Naive thymus-derived CD4-positive, alpha-beta T cell (primary cell): ENCODE results near the gene PLEKHM3. TPM values are rescaled to one million over a fixed set of nuclear protein-coding genes. Genes with fewer than 3 reads are reported as not detected.
A peak's percentile ranks its signal among the peaks of the same experiment; 100 is the strongest.
"Not testable (repeated sequence)": the region's sequence is repeated elsewhere in the genome, so short reads cannot be mapped to it uniquely, and the experiment has no call there.

ENCODE experiments used
- ATAC-seq: fragments of 150-1000 bp; cut with Tn5 transposase; 2 replicates; pipeline ENCODE4 v1.10.0; 2021; ENCODE audit warnings: mild to moderate bottlenecking, moderate library complexity
- CTCF ChIA-PET: fragments of 350-600 bp; sonication (Branson Sonifier 250); formaldehyde crosslinking; loops from one replicate; lab custom pipeline; 2021; ENCODE audit warnings: antibody characterized with exemption; lab: Charles Lee
- POLR2A ChIA-PET: fragments of 350-600 bp; sonication (Branson Sonifier 250); formaldehyde crosslinking; loops from one replicate; lab custom pipeline; 2021; ENCODE audit warnings: antibody characterized with exemption, inconsistent platforms; lab: Charles Lee
- DNase-seq, 9 donors: peaks; one replicate each; pipeline versions ENCODE4 v3.0.0 to v3.0.0-alpha.2; 2020 to 2022; ENCODE audit warnings: mixed read lengths in 1 of 9
- H3K27ac ChIP-seq: one replicate; pipeline ENCODE4 v1.7.0; 2013; ENCODE audit warnings: mild to moderate bottlenecking, low read depth, low read length, moderate library complexity
- H3K27me3 ChIP-seq, 2 donors: one replicate each; pipeline ENCODE4 v1.7.0; 2013; ENCODE audit warnings: low read length in 2 of 2, mild to moderate bottlenecking in 2 of 2, moderate library complexity in 2 of 2; ENCODE audit not compliant: control insufficient read depth in 2 of 2, insufficient read depth in 2 of 2
- H3K36me3 ChIP-seq, 3 experiments: 1 replicate in 2 of 3; 2 replicates in 1 of 3; pipeline ENCODE4 v1.7.0; 2013; ENCODE audit warnings: low read length in 3 of 3, mild to moderate bottlenecking in 3 of 3, moderate library complexity in 1 of 3; ENCODE audit not compliant: insufficient read depth in 3 of 3, control insufficient read depth in 2 of 3
- H3K4me1 ChIP-seq, 2 donors: one replicate each; pipeline ENCODE4 v1.7.0; 2013; ENCODE audit warnings: low read length in 2 of 2, mild to moderate bottlenecking in 2 of 2, moderate library complexity in 1 of 2; ENCODE audit not compliant: control insufficient read depth in 2 of 2, insufficient read depth in 2 of 2
- H3K4me3 ChIP-seq: 2 replicates; pipeline ENCODE4 v1.7.0; 2013; ENCODE audit warnings: mild to moderate bottlenecking, low read length
- H3K9me3 ChIP-seq, 3 experiments: 1 replicate in 2 of 3; 2 replicates in 1 of 3; pipeline ENCODE4 v1.7.0; 2013; ENCODE audit warnings: low read length in 3 of 3; ENCODE audit not compliant: control insufficient read depth in 2 of 3
- H3K27ac Mint-ChIP-seq, 9 donors: one replicate each; pipeline ENCODE4 v1.8.0; 2020 to 2022; ENCODE audit warnings: mixed read lengths in 9 of 9, mild to moderate bottlenecking in 8 of 9, moderate library complexity in 5 of 9, inconsistent platforms in 2 of 9
- H3K27me3 Mint-ChIP-seq, 5 donors: one replicate each; pipeline ENCODE4 v1.8.0; 2021 to 2022; ENCODE audit warnings: mixed read lengths in 5 of 5, mild to moderate bottlenecking in 1 of 5
- H3K36me3 Mint-ChIP-seq, 5 donors: one replicate each; pipeline ENCODE4 v1.8.0; 2020 to 2022; ENCODE audit warnings: mixed read lengths in 5 of 5, mild to moderate bottlenecking in 3 of 5, inconsistent platforms in 1 of 5
- H3K4me1 Mint-ChIP-seq, 7 donors: one replicate each; pipeline ENCODE4 v1.8.0; 2020 to 2022; ENCODE audit warnings: mixed read lengths in 7 of 7, mild to moderate bottlenecking in 3 of 7, inconsistent platforms in 1 of 7
- H3K4me3 Mint-ChIP-seq, 10 donors: one replicate each; pipeline ENCODE4 v1.8.0; 2020 to 2022; ENCODE audit warnings: mild to moderate bottlenecking in 10 of 10, mixed read lengths in 10 of 10, moderate library complexity in 6 of 10, inconsistent platforms in 2 of 10
- H3K9me3 Mint-ChIP-seq, 11 donors: one replicate each; pipeline ENCODE4 v1.8.0; 2020 to 2022; ENCODE audit warnings: mixed read lengths in 11 of 11, mild to moderate bottlenecking in 4 of 11, inconsistent platforms in 1 of 11, moderate library complexity in 1 of 11
- intact Hi-C, 2 donors: fragments of 100-400 bp; cut with micrococcal nuclease; formaldehyde crosslinking; loops; one replicate each; pipeline ENCODE4 v1.15.1; 2023
- polyA plus RNA-seq, 2 donors: library from polyadenylated mRNA; unstranded; fragments of 300-500 nt; fragmentation: Illumina TruSeq; gene quantifications; one replicate each; pipeline ENCODE4 v1.2.3, GENCODE V29; 2021
- total RNA-seq, 6 experiments: library from RNA in 5 of 6; stranded (reverse) in 5 of 6; gene quantifications; 1 replicate in 5 of 6; 2 replicates in 1 of 6; pipeline ENCODE4 v1.2.3 and lab custom pipeline; 2021 to 2026

PLEKHM3 gene
- total and polyA plus RNA-seq, 7 experiments from 2014 or later, result 3.8 to 19.4 (median 13.8) TPM

DNA sequence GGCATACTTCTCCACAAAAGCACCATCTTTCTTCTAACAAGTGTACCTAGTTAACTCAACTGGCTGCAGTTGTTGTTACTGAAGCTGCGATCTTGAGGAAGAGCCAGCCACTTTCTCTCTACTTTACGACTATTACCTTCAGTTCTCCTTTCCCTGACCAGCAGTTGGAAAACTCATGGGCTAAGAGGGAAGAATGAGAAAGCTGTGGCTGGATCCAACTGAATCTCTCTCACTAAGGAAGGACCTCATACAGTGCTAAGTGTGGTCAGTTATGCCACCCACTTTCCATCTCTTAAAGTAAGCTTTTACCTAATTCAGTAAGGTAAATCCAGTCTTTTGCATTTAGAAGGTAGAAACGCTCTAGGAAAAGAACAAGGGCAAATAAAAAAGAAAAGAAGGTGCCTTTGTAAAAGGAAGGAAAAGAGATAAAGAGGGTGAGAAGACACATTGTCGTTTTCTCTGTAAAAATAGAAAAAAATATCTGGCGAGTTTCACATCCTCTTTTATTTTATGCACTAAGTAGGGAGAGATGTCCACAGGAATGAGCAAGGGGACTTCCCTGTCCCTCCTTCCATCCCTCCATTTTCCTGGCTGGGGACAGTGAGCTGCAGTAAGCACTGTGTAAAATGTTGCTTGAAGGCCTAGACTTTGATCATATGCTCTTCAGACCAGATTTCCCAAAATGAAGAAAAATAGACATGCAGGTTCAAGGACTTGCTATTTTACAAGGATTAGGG lies 73.4 kb downstream of the PLEKHM3 start:
- no peak overlapping the region for H3K27ac ChIP-seq
- ChIA-PET POLR2A (no interaction called here), CTCF (interaction anchor here (0.6 kb wide), 1 partner anchor 147 kb away, joined by 4 read pairs; no protein-coding TSS in a partner anchor)
- intact Hi-C loops, result no loop called here
- DNase-seq (no peak), ATAC-seq (no peak)
- H3K4me1 ChIP-seq, result no peaks in the 10 kb centered on the region
- Mint-ChIP-seq H3K4me1 (peaks cover 0 to 17% (median 0%) of the 10 kb centered on the region in 7 donors), H3K9me3 (no peaks in the 10 kb centered on the region), H3K4me3 (no peak overlapping the region), H3K27ac (peak overlapping the region in 1 of 9 donors; percentile 47), H3K36me3 (peaks cover 0 to 26% (median 6%) of the 10 kb centered on the region in 5 donors), H3K27me3 (no peaks in the 10 kb centered on the region)
- H3K9me3 ChIP-seq, result no peaks in the 10 kb centered on the region
- no peaks in the 10 kb centered on the region for H3K27me3 ChIP-seq
- H3K36me3 ChIP-seq, result no peaks in the 10 kb centered on the region
- H3K4me3 ChIP-seq, result no peak overlapping the region

DNA sequence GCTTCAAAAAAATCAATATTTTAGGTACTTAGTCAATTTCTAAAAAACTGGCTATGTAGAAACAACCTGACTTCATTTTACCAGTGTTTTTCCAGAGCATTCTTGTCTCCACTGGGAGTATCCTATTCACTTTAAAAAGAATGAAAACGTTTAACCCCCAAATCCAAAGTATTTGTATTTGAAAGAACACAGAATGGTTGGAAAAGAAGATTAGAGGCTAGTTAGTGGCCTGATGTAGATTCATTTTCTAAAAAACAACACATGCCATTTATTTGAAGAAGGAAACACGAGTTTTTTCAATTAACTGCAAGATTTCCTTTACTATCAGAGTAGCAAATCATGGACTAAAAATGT lies 74.6 kb downstream of the PLEKHM3 start:
- intact Hi-C loops, result no loop called here
- Histone ChIP-seq H3K27me3 (no peaks in the 10 kb centered on the region), H3K9me3 (no peaks in the 10 kb centered on the region), H3K36me3 (peaks cover 0 to 6% (median 0%) of the 10 kb centered on the region in 3 experiments), H3K4me1 (no peaks in the 10 kb centered on the region), H3K4me3 (no peak overlapping the region), H3K27ac (no peak overlapping the region)
- ATAC-seq (no peak), DNase-seq (no peak)
- no peaks in the 10 kb centered on the region for H3K9me3 Mint-ChIP-seq
- peaks cover 0 to 17% (median 0%) of the 10 kb centered on the region in 7 donors for H3K4me1 Mint-ChIP-seq
- no peak overlapping the region for H3K4me3 Mint-ChIP-seq
- H3K36me3 Mint-ChIP-seq, result peaks cover 0 to 31% (median 7%) of the 10 kb centered on the region in 5 donors
- no peak overlapping the region for H3K27ac Mint-ChIP-seq
- POLR2A ChIA-PET, result interaction anchor here (0.5 kb wide), 1 partner anchor 194 kb away, joined by 4 read pairs; no protein-coding TSS in a partner anchor
- CTCF ChIA-PET, result no interaction called here
- H3K27me3 Mint-ChIP-seq, result no peaks in the 10 kb centered on the region

DNA sequence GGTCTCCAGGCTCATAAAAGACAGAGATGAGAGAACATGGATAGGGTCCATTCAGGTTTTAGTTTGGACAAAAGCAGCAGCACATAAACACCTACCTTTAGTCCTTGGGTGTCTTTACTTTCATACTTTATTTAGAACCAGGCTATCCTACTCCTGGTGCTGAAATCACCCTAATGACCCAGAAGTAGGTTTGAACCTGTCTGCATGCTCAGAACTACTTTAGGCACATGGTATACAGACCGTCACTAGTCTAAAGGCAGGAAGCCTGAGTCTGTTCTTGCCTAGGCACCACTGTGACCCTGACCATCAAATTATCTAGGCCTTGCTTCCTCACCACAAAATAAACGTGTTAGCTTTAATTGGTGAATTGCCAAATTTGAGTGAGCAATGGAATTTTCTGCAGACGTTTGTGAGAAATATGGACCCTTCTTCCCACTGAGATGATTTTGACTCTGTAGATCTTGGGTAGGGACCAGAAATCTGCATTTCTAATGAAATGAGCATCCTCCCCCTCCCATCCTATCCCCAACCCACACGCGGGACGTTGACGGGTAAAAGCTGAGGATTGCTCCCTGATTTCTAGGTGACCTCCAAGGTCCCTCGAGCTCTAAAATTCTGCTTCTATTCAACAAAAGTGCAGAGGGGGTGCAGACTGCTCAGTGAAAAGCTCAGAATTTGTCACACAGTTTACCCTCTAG lies 75.1 kb downstream of the PLEKHM3 start:
- POLR2A ChIA-PET, result interaction anchor here (0.5 kb wide), 1 partner anchor 193 kb away, joined by 4 read pairs; no protein-coding TSS in a partner anchor
- ATAC-seq (no peak), DNase-seq (no peak)
- Mint-ChIP-seq H3K4me3 (no peak overlapping the region), H3K27me3 (no peaks in the 10 kb centered on the region), H3K4me1 (peaks cover 0 to 13% (median 0%) of the 10 kb centered on the region in 7 donors), H3K27ac (no peak overlapping the region), H3K9me3 (no peaks in the 10 kb centered on the region), H3K36me3 (peaks cover 0 to 30% (median 7%) of the 10 kb centered on the region in 5 donors)
- H3K4me1 ChIP-seq, result no peaks in the 10 kb centered on the region
- H3K27ac ChIP-seq, result no peak overlapping the region
- CTCF ChIA-PET, result no interaction called here
- intact Hi-C loops, result no loop called here
- H3K9me3 ChIP-seq, result no peaks in the 10 kb centered on the region
- H3K4me3 ChIP-seq, result no peak overlapping the region
- H3K36me3 ChIP-seq, result peaks cover 0 to 10% (median 0%) of the 10 kb centered on the region in 3 experiments
- no peaks in the 10 kb centered on the region for H3K27me3 ChIP-seq

- H3K4me1 ChIP-seq, H3K9me3 Mint-ChIP-seq, POLR2A ChIA-PET, H3K27ac ChIP-seq, DNase-seq, H3K9me3 ChIP-seq, H3K4me3 ChIP-seq, intact Hi-C loops, H3K4me3 Mint-ChIP-seq, H3K27me3 ChIP-seq, CTCF ChIA-PET, ATAC-seq, H3K27me3 Mint-ChIP-seq: not testable (repeated sequence)
- Mint-ChIP-seq H3K36me3 (peaks cover 0 to 39% (median 14%) of the 10 kb centered on the region in 5 donors), H3K4me1 (peaks cover 0 to 14% (median 0%) of the 10 kb centered on the region in 7 donors), H3K27ac (peak overlapping the region in 1 of 9 donors; percentile 48)
- peaks cover 0 to 14% (median 0%) of the 10 kb centered on the region in 3 experiments for H3K36me3 ChIP-seq
These were observed 76.1 kb downstream of the PLEKHM3 start for GRCh38 chr2:207949245-207949644.

GRCh38 chr2:207944979-207945600 lies 80.2 kb downstream of the PLEKHM3 start:
- H3K27ac ChIP-seq, result no peak overlapping the region
- POLR2A ChIA-PET, result no interaction called here
- no peaks in the 10 kb centered on the region for H3K9me3 Mint-ChIP-seq
- intact Hi-C loops, result no loop called here
- no peaks in the 10 kb centered on the region for H3K27me3 ChIP-seq
- peaks cover 0 to 19% (median 0%) of the 10 kb centered on the region in 3 experiments for H3K36me3 ChIP-seq
- peaks cover 0 to 47% (median 29%) of the 10 kb centered on the region in 5 donors for H3K36me3 Mint-ChIP-seq
- no peaks in the 10 kb centered on the region for H3K4me1 ChIP-seq
- DNase-seq, result no peak
- no peak overlapping the region for H3K27ac Mint-ChIP-seq
- H3K9me3 ChIP-seq, result no peaks in the 10 kb centered on the region
- no peak overlapping the region for H3K4me3 ChIP-seq
- CTCF ChIA-PET, result no interaction called here
- no peak for ATAC-seq
- no peak overlapping the region for H3K4me3 Mint-ChIP-seq
- peaks cover 0 to 9% (median 4%) of the 10 kb centered on the region in 7 donors for H3K4me1 Mint-ChIP-seq
- H3K27me3 Mint-ChIP-seq, result no peaks in the 10 kb centered on the region

- no peak overlapping the region for H3K4me3 ChIP-seq
- no peak overlapping the region for H3K4me3 Mint-ChIP-seq
- no peak overlapping the region for H3K27ac Mint-ChIP-seq
- POLR2A ChIA-PET, result no interaction called here
- CTCF ChIA-PET, result no interaction called here
- H3K27ac ChIP-seq, result no peak overlapping the region
- no peaks in the 10 kb centered on the region for H3K9me3 ChIP-seq
- DNase-seq (no peak), ATAC-seq (no peak)
- no peaks in the 10 kb centered on the region for H3K9me3 Mint-ChIP-seq
- peaks cover 0 to 51% (median 29%) of the 10 kb centered on the region in 5 donors for H3K36me3 Mint-ChIP-seq
- no peaks in the 10 kb centered on the region for H3K4me1 ChIP-seq
- no peaks in the 10 kb centered on the region for H3K27me3 Mint-ChIP-seq
- peaks cover 0 to 19% (median 0%) of the 10 kb centered on the region in 3 experiments for H3K36me3 ChIP-seq
- no peaks in the 10 kb centered on the region for H3K27me3 ChIP-seq
- intact Hi-C loops, result no loop called here
- peaks cover 0 to 11% (median 7%) of the 10 kb centered on the region in 7 donors for H3K4me1 Mint-ChIP-seq
These were observed 81.0 kb downstream of the PLEKHM3 start for GRCh38 chr2:207944334-207944733.
